Stimulated activated CD8-positive, alpha-beta memory T cell treated with anti-CD3 and anti-CD28 coated beads, Interleukin-15, amount 100 ng/mL, for 4 hours (primary cell): Measurements from ENCODE around the gene ENKUR.
"Not testable (repeated sequence)": the region's sequence is repeated elsewhere in the genome, so short reads cannot be mapped to it uniquely, and the experiment has no call there.

Experiments
- DNase-seq, 2 donors: peaks; one replicate each; pipeline ENCODE4 v3.0.0-alpha.2; 2020; ENCODE audit warnings: low read depth in 2 of 2

The ENKUR gene

DNA sequence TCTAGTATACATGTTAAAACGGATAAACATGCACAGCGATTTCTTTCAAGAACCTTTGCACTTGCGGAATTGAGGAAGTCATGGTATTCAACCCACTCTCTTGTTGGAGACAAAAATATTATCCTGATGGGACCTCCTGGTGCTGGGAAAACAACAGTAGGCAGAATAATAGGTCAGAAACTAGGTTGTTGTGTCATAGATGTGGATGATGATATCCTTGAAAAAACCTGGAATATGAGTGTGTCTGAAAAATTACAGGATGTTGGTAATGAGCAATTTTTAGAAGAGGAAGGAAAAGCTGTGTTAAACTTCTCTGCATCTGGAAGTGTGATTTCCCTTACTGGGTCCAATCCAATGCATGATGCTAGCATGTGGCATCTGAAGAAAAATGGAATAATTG, 7.3 kb upstream of the ENKUR start:
- DNase-seq = no peak

DNA sequence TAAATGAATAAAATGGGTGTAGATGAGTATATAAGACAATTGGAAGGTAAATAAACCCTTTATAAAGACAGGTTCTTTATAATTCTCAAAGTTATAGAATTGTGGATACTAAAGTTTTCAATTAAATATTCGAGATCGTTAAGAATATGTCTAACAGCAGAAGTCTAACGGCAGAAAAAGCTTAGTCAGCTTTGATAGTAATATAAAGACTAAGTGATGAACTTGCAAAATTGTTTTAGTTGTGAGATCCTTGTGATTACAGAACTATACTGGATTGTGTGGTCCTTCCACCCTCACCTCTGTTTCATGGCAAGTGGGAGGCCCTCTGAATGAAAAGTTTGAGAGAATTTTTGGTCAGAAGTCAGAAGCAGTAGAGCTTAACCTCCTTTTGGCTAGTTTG, 2.7 kb upstream of the ENKUR start:
- no peak for DNase-seq

DNA sequence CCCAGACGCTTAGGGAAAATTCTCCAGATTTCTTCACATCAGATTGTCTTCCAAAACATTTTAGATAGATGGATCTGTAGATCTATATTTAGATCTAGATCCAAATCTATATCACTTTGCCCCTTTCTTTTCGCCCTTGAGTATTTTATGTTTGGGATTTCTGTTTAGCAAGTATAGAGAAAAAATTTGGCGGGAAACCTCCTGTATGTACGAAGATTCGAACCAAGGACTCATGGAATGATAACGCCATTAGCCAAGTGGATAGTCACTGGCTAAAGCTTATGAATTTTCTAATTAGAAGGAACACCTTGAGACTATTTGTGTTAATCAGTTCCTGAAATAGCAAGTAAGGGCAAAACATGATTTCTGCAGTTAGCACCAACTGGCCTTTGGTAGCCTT, 1.7 kb upstream of the ENKUR start:
- DNase-seq = no peak

GRCh38 chr10:25017154-25017590, 1.2 kb upstream of the ENKUR start:
- no peak for DNase-seq

DNA sequence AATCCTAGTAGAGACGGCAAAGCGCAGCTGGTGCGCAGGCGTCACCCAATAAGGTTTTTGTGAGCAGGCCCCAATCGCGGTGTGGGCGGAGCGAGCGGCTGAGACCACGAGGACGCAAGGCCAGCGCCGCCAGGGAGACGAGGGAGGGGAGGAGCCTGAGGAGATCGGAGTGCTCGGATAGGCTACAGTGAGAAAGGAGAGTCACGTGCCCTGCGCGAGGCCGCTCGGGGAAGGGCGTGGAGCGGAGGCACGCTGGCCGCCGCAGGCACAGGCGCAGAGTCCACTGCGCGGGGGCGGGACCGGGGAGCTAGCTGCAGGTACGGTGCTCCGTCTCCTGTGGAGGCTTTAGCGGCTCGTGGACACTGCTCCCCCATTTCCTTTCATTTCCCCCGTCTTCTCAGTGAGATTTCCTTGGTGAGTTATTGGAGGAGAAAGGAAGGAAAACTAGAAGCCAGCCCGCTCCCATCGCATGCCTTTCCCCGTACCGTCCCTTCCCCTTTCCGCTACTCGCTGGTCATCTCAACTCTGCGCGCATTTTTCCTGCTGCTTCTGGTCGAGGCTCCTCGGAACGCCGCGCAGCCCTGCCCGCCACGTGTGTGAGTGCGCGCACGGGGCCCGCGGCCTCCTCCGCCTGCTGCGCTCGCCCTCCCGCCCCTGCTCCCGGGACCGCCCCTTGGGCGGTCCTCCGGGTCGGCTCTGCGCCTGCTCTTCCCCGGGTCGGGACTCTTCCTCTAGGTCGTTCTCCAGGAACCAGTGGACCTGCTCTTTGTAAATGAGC, 607 bp upstream of the ENKUR start, which contains the start of gene THNSL1:
Gene THNSL1, plus strand, starts transcription at position 237 of the 778 bp plus-strand sequence. CDS start 6,612 bp downstream, outside the sequence.
- DNase-seq = peak; percentile 93 to 98

GRCh38 chr10:25014579-25014978, 1.4 kb downstream of the ENKUR start:
- DNase-seq = no peak

DNA sequence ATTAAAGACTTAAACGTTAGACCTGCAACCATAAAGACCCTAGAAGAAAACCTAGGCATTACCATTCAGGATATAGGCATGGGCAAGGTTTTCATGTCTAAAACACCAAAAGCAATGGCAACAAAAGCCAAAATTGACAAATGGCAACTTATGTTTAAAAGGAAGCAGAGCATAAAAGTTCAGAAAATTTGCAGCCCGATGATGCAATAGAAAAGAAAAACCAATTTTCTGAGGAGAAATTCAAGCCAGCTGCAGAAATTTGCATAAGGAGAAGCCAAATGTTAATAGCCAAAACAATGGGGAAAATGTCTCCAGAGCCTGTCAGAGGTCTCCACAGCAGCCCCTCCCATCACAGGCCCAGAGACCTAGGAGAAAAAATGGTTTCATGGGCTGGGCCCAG, 4.4 kb downstream of the ENKUR start:
- not testable (repeated sequence) for DNase-seq

DNA sequence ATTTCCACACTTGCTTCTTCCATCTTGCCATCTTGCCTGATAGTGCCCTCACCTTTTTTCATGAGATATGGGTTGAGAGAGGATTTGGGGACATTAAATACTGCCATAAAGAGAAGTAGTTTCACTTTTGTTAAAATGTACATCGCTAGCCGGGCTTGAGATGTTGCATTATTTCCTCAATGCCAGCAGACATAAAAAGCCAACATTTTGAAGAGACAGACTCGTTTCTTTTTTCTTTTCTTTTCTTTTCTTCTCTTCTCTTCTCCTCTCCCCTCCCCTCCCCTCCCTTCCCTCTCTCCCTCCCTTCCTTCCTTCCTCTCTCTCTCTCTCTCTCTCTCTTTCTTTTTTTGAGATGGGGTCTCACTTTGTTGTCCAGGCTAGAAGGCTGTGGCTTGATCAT, 17.9 kb downstream of the ENKUR start:
- DNase-seq = no peak

GRCh38 chr10:24995072-24995471, 20.9 kb downstream of the ENKUR start:
- no peak for DNase-seq

DNA sequence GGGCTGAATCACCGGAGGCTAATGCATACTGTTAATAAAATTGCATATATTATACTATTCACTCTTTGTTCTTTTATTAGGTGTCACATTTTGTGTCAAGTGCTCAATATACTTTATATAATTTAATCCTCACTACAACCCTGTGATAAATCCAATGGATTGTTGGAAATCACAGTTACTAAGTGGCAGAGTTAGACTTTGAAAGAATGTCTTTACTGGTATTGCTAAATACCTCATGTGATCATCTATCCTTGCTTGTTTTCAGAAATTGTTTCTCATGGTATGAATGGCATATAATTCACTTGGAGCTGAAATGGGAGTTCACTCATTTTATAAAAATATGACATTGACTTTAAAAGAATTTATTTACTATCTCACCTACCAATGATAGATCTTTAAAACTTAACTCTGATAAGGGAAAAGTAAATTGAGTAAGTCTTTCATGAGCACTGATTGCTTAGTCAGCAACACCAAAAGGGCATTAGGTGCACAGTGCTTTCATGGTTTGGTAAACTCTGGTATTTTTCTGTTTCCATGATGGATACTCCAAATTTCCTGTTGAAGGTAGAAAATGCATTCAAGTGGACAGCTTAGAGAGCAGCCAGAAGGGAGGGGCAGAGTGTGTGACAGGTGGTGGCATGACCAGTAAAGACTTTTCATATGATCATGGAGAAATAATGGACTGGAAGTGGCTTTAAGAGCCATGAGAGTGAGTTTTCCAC, 22.6 kb downstream of the ENKUR start:
- DNase-seq = no peak

GRCh38 chr10:24992512-24993133, 23.3 kb downstream of the ENKUR start:
- no peak for DNase-seq

GRCh38 chr10:24991298-24991697, 24.7 kb downstream of the ENKUR start:
- no peak for DNase-seq

DNA sequence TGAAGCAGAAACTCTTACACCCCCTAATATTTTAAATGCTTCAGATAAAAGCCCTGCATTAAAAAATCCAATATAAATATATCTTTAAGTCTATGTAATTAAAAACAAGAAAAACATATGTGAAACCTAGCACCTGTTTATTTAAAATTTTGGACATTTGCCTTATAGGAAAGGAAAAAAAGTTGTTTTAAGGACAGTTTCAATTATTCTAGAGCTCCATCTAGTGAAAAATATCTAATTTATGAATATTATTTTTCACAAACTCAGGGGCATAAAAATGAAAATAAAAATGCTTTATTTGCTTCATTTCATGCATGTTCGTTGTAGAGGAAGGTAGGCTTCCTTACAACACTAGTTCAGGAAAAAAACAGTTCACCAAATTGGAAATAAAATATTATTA, 26.1 kb downstream of the ENKUR start:
- no peak for DNase-seq

GRCh38 chr10:24988831-24989640, 26.9 kb downstream of the ENKUR start:
- no peak for DNase-seq

DNA sequence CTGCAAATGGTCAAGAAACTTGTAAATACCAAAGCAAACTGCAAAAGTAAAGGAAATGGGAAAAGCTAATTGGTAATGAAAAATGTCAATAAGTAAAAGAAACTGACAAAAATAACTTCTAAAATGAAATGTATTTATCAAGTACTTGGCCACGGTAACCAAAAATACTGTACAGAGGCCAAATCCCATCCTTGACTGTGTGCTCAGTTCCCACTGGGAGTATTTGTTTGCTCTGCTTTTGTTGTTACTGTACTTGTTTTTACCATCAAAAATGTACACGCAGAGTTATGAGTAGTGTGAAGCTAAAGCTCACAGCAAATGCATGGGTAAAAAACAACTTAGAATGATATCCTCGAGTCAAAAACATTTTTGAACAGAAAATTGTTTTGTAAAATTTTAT, 31.1 kb downstream of the ENKUR start:
- no peak for DNase-seq

- DNase-seq = no peak
These were observed 32.0 kb downstream of the ENKUR start for GRCh38 chr10:24983946-24984345.

- DNase-seq = no peak
These were observed 32.8 kb downstream of the ENKUR start for GRCh38 chr10:24983130-24983529.

DNA sequence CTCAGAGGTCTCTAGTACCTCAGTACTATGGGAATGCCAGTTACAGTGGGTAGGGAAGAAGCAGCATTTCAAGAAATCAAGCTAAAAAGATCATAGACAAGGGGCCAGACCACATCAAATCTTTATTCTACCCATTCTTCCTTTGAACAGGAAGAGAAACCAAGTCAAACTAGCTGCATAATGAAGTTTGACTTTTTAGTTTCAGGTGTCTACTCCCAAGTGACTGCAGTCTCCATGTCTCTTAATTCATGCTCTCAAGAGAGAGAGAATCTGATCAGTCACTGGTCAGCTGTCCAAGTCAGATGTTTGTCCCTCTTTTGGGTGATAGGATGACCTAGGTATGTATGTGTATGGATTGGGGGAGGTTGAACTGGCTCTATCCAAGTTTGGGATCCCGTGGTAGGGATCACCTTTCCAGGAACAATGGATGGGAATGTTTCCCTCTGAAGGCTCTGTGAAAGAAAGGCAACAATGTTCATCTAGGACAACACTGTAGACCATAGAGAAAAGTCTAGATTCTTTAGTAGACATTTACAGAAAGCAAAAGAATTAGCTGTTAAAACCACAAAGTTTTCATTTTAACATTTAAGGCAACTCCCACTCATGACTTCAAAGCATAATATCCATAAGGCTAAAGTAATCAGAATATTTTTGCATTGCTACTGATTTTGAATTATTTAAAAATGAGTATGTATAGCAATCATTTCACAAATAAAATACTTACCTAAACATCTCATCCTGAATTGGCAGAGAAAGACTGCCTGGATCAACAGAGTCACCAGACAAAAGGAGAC, 33.4 kb downstream of the ENKUR start:
- no peak for DNase-seq

- DNase-seq = no peak
These were observed 34.7 kb downstream of the ENKUR start for GRCh38 chr10:24981161-24981710.

DNA sequence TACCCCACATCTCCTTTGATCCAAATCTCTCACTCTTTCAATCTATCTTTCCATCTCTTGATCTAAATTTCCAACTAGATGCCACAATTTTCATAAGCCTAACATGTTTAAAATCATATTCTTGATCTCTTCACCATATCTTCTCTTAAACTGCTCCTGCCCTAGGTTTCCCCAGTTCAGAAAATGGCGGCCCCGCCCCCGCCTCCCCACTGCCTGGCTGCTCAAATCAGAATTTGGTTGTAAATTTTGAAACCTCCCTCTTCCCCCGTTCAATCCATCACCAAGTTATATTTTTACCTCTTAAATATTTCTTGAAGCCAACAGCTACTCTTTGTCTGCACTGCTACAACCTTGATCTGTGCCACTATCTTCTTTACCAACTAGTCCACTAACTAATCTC, 36.3 kb downstream of the ENKUR start:
- no peak for DNase-seq

DNA sequence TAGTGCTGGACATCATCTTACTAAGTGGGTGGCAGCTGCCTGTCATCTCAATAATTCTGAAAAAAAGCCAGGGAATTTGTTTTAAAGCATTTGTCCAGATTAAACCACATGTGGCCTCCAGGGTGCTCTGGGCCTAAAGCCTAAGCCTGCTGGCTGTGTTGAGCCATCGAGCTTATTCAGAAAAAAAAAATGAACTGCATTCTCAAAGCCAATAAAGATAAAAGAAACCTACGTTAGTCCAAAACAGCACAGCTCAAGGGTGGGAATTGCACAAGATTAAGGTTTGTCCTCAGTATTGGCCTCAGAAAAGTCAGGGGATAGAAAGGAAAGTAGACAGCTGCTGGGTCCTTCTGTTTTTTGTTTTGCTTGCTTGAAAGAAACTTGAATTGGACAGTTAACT, 41.0 kb downstream of the ENKUR start:
- no peak for DNase-seq
